Nephron (organoid): Measurements from ENCODE around the gene SLC12A5.

ENCODE experiments used
- H3K27ac Mint-ChIP-seq, 3 experiments: 2 replicates each; pipeline ENCODE4 v1.8.0; 2020; ENCODE audit warnings: mixed read lengths in 3 of 3, mild to moderate bottlenecking in 2 of 3, moderate library complexity in 1 of 3
- H3K27me3 Mint-ChIP-seq: 2 replicates; pipeline ENCODE4 v1.8.0; 2021; ENCODE audit warnings: low read depth, mild to moderate bottlenecking, moderate library complexity, mixed read lengths
- H3K36me3 Mint-ChIP-seq: 2 replicates; pipeline ENCODE4 v1.8.0; 2020; ENCODE audit warnings: low read depth, mixed read lengths
- H3K4me1 Mint-ChIP-seq: 2 replicates; pipeline ENCODE4 v1.8.0; 2020; ENCODE audit warnings: mixed read lengths
- H3K4me3 Mint-ChIP-seq, 3 experiments: 2 replicates each; pipeline ENCODE4 v1.8.0; 2020; ENCODE audit warnings: mild to moderate bottlenecking in 3 of 3, mixed read lengths in 3 of 3, moderate library complexity in 2 of 3
- H3K9me3 Mint-ChIP-seq: 2 replicates; pipeline ENCODE4 v1.8.0; 2020; ENCODE audit warnings: mixed read lengths
- TF ChIP-seq, protein P1 (sequence below), 3 experiments: fragments of 200-600 bp; sonication (generic); IDR thresholded peaks; one replicate each; pipeline ENCODE4 v1.5.0; 2021; ENCODE audit warnings: antibody characterized with exemption in 3 of 3; ENCODE audit not compliant: unreplicated experiment in 3 of 3

Gene SLC12A5

DNA sequence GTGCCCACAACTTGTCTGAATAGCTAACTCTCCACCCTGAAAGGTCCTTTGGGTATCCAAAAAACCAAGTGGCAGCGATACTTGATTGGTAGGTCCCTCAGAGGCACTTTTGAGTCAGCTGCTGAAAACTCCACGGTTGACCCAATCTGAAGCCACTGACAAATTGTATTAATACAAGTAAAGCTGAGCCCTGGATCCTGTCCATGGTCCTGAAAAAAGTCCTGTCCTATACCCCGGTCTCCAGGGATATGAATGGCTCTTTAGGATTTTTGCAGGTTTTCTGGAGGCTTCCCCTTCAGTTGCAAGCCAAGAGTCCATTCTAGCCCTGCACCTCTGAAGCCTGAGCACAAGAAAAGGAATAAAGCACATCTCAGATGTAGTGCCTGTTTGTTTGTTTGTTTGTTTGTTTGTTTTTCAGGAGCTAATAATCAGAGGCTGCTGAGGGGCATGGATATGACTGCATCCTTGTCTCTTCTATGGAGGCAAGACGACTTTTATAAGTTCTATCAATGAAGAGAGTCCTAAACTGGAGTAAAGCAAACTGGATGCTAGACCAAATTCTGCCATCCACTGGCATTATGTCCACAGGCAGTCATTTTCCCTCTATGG, 1.7 kb upstream of the SLC12A5 start:
- TF ChIP-seq, protein P1, sequence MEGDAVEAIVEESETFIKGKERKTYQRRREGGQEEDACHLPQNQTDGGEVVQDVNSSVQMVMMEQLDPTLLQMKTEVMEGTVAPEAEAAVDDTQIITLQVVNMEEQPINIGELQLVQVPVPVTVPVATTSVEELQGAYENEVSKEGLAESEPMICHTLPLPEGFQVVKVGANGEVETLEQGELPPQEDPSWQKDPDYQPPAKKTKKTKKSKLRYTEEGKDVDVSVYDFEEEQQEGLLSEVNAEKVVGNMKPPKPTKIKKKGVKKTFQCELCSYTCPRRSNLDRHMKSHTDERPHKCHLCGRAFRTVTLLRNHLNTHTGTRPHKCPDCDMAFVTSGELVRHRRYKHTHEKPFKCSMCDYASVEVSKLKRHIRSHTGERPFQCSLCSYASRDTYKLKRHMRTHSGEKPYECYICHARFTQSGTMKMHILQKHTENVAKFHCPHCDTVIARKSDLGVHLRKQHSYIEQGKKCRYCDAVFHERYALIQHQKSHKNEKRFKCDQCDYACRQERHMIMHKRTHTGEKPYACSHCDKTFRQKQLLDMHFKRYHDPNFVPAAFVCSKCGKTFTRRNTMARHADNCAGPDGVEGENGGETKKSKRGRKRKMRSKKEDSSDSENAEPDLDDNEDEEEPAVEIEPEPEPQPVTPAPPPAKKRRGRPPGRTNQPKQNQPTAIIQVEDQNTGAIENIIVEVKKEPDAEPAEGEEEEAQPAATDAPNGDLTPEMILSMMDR (IDR thresholded peaks at IDR 0.05; ENCODE audit: unreplicated experiment in 3 of 3): no peak
- H3K27me3 Mint-ChIP-seq: peaks cover 96% of the 10 kb centered on the region
- no peaks in the 10 kb centered on the region for H3K4me1 Mint-ChIP-seq
- no peaks in the 10 kb centered on the region for H3K36me3 Mint-ChIP-seq
- H3K9me3 Mint-ChIP-seq: peaks cover 2% of the 10 kb centered on the region
- H3K27ac Mint-ChIP-seq: no peak overlapping the region
- H3K4me3 Mint-ChIP-seq: no peak overlapping the region

DNA sequence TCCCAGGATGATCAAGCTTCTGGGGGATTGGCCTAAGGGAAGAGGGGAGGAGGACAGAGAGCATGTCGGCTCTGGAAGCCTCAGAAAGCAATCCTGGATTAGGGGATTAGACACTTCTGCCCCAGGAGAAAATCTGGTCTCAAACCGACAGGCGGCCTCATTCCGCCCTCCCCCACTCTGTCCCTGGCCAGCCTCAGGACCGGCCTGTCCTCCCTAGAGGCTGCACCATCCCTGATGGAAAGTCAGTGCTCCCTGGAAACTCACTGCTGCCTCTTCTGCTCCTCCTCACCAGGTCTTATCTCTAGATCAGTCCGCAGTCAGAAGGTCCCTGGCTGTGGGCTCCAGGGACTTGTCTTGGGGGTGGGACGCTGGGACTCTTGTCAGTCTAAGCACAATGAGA, 905 bp upstream of the SLC12A5 start:
- no peak overlapping the region for H3K27ac Mint-ChIP-seq
- peaks cover 2% of the 10 kb centered on the region for H3K9me3 Mint-ChIP-seq
- TF ChIP-seq, protein P1 (IDR thresholded peaks at IDR 0.05; ENCODE audit: unreplicated experiment in 3 of 3): no peak
- H3K36me3 Mint-ChIP-seq: no peaks in the 10 kb centered on the region
- H3K4me1 Mint-ChIP-seq: no peaks in the 10 kb centered on the region
- H3K4me3 Mint-ChIP-seq: no peak overlapping the region
- H3K27me3 Mint-ChIP-seq: peaks cover 96% of the 10 kb centered on the region

DNA sequence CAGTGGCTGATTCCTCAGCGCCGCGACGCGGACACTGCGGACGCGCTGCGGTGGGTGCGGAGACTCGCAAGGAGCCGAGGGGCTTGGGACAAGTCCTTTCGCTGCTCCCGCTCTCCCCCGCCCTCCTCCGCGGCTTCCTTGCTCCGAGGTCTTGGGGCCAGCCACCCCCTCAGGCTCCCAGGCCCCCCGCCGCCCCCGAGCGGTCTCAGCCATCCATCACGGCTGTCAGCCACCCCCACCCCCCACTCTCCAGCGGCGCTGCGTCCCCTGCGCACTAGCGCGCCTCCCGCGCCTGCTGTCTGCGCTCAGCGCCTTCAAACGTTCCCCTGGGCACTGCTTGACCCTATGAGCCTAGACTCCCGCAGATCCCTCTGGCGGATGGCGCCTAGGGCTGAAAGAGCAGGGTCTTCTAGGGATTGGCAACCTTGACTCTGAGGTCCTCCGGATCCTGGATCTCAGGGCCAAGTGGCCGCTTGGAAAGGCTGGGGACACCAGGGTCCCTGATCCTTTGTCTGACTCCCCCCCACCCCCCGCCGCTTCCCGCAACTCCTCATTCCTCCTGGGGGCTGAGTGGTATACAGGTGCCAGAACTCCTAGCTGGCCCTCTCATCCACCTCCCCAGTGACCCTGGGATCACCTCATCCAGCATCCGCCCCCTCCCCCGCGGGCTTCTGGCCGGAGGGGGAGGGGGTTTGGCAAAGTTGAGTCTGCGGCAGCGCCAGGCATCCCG, 1.4 kb downstream of the SLC12A5 start:
- Mint-ChIP-seq H3K36me3 (no peaks in the 10 kb centered on the region), H3K4me3 (no peak overlapping the region), H3K27ac (no peak overlapping the region), H3K27me3 (peaks cover 96% of the 10 kb centered on the region), H3K4me1 (no peaks in the 10 kb centered on the region), H3K9me3 (peaks cover 2% of the 10 kb centered on the region)
- TF ChIP-seq, protein P1 (IDR thresholded peaks at IDR 0.05; ENCODE audit: unreplicated experiment in 3 of 3): no peak

DNA sequence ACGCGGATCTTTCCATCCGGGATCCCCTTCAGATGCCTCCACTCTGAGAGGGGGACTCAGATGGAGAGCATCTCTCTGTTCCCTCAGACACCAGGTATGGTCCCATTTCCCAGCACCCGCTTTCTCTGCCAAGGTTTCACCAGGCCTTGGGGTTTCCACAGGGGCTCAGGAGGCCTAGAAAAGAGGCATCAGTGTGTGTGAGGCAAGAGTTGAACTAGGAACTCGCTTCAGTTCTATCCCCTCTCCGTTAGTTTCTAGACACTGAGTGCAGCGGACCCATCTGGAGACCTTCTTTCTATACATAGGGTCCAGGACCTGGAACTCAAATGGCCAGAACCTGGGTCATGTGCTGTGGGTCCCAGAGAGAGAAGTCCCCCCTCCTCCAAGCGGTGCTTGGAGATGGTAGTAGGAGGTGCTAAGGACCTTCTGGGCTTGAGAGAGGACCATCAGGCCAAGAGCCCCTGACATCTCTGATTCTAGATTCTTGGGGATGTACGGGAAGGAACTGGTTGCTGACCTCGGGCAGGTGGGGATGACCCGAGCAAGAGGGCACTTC, 2.1 kb downstream of the SLC12A5 start:
- no peaks in the 10 kb centered on the region for H3K4me1 Mint-ChIP-seq
- no peak overlapping the region for H3K4me3 Mint-ChIP-seq
- TF ChIP-seq, protein P1 (IDR thresholded peaks at IDR 0.05; ENCODE audit: unreplicated experiment in 3 of 3): no peak

DNA sequence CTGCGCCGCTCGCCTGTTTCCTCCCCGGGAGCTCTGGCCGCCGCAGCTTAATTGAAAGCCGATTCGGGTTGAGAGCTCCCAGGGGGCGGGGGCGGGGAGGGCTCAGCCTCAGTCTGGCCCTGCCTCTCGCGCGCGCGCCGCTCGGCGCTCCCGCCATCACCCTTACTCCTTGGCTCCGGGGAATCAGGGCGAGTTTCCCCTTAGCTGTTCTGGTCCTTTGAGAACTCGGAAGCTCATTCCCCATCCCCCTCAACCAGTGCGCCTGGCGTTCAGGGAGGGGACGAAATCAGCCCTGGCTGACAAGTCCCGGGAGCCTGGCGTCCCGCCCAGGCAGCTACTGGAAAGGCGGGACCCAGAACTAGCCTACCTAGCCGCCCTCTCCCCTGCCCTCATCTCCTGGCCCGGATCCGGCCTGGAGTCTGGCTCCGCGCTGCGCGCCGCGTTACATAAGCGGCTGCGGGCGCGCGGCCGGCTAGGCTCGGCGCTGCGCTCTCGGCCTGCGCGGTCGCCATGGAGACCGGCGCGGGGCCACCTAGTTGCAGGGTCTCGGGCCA, 2.8 kb downstream of the SLC12A5 start:
- peaks cover 99% of the 10 kb centered on the region for H3K27me3 Mint-ChIP-seq
- no peaks in the 10 kb centered on the region for H3K4me1 Mint-ChIP-seq
- no peak overlapping the region for H3K27ac Mint-ChIP-seq
- H3K36me3 Mint-ChIP-seq: no peaks in the 10 kb centered on the region
- TF ChIP-seq, protein P1 (IDR thresholded peaks at IDR 0.05; ENCODE audit: unreplicated experiment in 3 of 3): no peak
- H3K9me3 Mint-ChIP-seq: peaks cover 2% of the 10 kb centered on the region
- H3K4me3 Mint-ChIP-seq: peak overlapping the region in 1 of 3 experiments; percentile 25

More for the DNA sequence above, 2.1 kb downstream of the SLC12A5 start:
- Mint-ChIP-seq H3K27me3 (peaks cover 98% of the 10 kb centered on the region), H3K9me3 (peaks cover 2% of the 10 kb centered on the region), H3K36me3 (no peaks in the 10 kb centered on the region), H3K27ac (no peak overlapping the region)
